GM19193 (cell line): Measurements from ENCODE around the gene ZNF789.
A peak's percentile ranks its signal among the peaks of the same experiment; 100 is the strongest.

Experiments
- POLR2A ChIP-seq: IDR thresholded peaks from 4 replicates; pipeline ENCODE4 v1.6.1; 2011; ENCODE audit not compliant: insufficient read depth, insufficient read length; ENCODE audit errors: extremely low read depth

ZNF789 gene

DNA sequence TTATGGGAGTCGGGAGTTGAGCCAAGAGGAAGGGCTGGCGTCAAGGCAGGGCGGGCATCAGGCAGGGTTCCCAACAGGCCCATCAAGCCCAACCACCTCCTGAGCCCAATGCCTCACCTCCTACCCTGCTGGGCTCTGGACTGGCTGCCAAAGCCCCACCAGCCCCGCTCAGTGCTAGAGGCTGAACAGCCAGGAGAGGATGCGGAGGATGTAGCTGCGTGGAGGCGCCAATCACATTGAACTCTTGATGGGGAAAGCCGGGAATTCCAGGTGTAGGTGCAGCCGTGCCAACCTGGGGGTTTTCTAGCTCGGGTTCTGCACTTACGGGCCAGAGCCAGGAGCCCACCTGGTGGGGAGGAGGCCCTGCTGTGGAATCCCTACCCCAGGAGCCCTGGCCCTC is 19.6 kb upstream of the ZNF789 start:
- TF ChIP-seq POLR2A, result no peak

DNA sequence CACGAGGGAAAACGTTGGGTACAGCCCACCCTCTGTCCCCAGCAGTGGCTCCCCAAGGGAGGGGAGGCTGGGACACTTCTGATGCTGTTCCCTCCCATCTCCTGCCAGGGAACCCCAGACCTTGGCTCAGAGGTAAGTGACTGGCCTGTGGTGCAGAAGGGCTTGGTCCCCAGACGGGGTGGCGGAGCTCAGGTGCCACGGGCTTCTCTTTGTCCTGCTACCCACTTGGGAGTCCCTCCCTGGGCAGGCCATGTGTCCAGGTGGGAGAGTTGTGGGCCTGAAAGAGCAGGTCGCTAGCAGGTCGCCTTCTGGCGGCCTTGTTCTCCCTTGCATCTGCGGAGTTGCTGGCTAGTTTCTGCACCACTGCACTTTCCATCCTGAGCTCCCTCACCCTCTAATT is 16.8 kb upstream of the ZNF789 start:
- no peak for TF ChIP-seq POLR2A

GRCh38 chr7:99456288-99456687 is 16.4 kb upstream of the ZNF789 start:
- peak; percentile 9 for TF ChIP-seq POLR2A

- TF ChIP-seq POLR2A, result no peak
Measured at GRCh38 chr7:99457050-99457649, 15.5 kb upstream of the ZNF789 start.

GRCh38 chr7:99457650-99458493 is 14.8 kb upstream of the ZNF789 start:
- TF ChIP-seq POLR2A, result no peak

GRCh38 chr7:99459087-99459486 is 13.6 kb upstream of the ZNF789 start:
- no peak for TF ChIP-seq POLR2A

- no peak for TF ChIP-seq POLR2A
Measured at GRCh38 chr7:99460651-99461050, 12.0 kb upstream of the ZNF789 start.

GRCh38 chr7:99461221-99461620 is 11.5 kb upstream of the ZNF789 start:
- TF ChIP-seq POLR2A, result no peak

- TF ChIP-seq POLR2A, result no peak
Measured at GRCh38 chr7:99465421-99465768, 7.3 kb upstream of the ZNF789 start.

DNA sequence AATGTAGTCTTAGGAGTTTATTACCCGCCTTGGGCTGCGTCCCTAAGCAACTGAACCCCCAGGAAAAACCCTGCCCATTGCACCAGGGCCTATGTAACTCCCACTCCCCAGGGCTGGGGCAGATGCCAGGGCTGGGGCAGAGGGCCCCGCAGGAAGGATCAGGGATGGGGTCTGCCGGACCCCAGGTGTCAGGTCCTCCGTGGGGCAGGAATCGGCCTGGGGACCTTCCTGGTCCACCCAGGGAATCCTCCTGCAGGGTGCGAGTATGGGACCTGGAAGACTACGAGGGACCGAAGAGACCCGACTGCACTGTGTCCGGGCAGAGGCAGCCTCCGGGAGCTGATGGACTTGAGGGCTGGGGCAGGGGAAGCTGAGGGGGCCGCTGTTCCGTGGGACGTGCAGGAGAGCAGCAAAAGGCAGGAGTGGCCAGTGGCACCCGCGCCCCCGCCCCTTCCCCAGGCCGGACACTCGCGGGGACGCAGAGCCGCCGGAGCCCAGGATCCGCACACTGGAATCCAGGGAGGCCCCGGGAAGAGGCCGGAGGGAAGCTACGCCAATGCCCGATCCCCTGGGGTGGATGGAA is 4.3 kb upstream of the ZNF789 start:
- TF ChIP-seq POLR2A, result no peak

DNA sequence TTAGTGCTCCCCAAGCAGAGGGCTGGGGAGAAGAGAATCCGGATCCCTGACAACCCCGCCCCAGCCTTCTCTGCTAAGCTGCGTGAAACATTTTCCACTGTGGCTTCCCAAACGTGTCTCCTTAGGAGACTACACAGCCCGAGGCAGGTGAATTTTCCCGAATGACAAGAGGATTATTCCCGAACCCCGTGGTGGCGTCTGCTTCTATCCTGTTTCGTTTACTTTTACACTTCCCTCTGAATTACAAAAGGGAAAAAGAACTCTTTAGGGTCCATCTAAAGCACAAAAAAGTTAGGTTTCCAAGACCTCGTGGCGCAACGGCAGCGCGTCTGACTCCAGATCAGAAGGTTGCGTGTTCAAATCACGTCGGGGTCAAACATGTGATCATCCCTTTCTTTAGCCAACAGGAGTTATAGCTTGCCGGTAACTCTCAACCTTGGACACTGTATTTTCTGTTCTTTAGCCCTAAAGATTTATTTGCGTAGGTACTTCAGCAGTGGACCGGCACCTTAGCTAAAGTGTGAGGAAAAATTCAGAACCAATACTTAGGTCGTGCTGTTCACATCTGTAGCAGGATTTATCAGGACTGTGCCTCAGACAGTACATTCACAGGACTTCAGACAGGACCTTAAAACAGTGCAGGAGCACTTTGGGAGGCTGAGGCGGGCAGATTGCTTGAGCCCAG is 3.2 kb upstream of the ZNF789 start:
- no peak for TF ChIP-seq POLR2A

- no peak for TF ChIP-seq POLR2A
Measured at GRCh38 chr7:99473315-99473596, 566 bp downstream of the ZNF789 start.

- TF ChIP-seq POLR2A, result no peak
Measured at GRCh38 chr7:99476107-99476506, 3.4 kb downstream of the ZNF789 start.

GRCh38 chr7:99478464-99479440 is 6.1 kb downstream of the ZNF789 start:
- no peak for TF ChIP-seq POLR2A

GRCh38 chr7:99485094-99485493 is 12.4 kb downstream of the ZNF789 start:
- TF ChIP-seq POLR2A, result no peak
